Esophagus muscularis mucosa (tissue), 4 donors: ENCODE results near the gene CNTNAP2.

ENCODE experiments used
- EP300 ChIP-seq: sonication (generic); formaldehyde crosslinking; IDR thresholded peaks from one replicate; pipeline ENCODE4 v1.6.1; 2017; ENCODE audit warnings: antibody characterized with exemption
- POLR2AphosphoS5 ChIP-seq, 2 donors: sonication (generic); formaldehyde crosslinking; IDR thresholded peaks; one replicate each; pipeline ENCODE4 v1.6.1; 2017; ENCODE audit warnings: antibody characterized with exemption in 2 of 2
- TF ChIP-seq, protein P1 (sequence below), 3 experiments: fragments of 200-600 bp in 2 of 3; fragments of 450-650 bp in 1 of 3; sonication (generic) in 2 of 3; IDR thresholded peaks; one replicate each; pipeline ENCODE4 v1.5.1; 2017 to 2019; ENCODE audit warnings: antibody characterized with exemption in 3 of 3, mild to moderate bottlenecking in 2 of 3, moderate library complexity in 1 of 3

DNA sequence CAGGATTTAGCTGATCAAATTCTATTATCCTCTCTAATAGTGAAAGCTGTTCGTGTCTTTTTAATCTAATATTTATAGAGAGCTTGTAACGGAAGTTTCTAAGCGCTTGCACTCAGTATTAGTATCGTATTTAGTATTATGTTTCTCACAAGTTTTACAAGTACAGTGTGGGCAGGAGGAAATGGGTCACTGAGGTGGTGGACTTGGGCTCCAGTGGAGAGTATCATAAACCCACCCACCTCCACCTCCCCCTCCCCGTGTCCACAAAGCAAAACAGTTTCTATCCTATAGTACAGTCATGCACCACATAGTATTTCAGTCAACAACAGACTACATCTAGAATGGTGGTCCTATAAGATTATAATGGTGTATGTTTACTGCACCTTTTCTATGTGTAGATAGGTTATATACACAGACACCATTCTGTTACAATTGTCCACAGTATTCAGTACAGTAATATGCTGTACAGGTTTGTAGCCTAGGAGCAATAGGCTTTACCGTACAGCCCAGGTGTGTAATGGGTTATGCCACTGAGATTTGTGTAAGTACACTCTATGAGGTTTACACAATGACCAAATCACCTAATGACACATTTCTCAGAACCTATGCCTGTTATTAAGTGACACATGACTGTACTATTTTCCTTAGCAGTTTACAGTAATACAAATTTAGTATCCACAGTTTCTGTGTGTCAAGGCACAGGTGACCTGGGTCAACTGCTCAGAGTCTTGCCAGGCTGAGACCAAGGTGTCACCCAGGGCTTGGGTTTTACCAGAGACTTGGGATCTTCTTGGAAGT is 1452.7 kb downstream of the CNTNAP2 start:
- TF ChIP-seq, protein P1, sequence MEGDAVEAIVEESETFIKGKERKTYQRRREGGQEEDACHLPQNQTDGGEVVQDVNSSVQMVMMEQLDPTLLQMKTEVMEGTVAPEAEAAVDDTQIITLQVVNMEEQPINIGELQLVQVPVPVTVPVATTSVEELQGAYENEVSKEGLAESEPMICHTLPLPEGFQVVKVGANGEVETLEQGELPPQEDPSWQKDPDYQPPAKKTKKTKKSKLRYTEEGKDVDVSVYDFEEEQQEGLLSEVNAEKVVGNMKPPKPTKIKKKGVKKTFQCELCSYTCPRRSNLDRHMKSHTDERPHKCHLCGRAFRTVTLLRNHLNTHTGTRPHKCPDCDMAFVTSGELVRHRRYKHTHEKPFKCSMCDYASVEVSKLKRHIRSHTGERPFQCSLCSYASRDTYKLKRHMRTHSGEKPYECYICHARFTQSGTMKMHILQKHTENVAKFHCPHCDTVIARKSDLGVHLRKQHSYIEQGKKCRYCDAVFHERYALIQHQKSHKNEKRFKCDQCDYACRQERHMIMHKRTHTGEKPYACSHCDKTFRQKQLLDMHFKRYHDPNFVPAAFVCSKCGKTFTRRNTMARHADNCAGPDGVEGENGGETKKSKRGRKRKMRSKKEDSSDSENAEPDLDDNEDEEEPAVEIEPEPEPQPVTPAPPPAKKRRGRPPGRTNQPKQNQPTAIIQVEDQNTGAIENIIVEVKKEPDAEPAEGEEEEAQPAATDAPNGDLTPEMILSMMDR (IDR thresholded peaks at IDR 0.05), result no peak
- no peak for TF ChIP-seq EP300
- no peak for TF ChIP-seq POLR2AphosphoS5 (IDR thresholded peaks at IDR 0.05)
